Renal cortical epithelial cell (primary cell): ENCODE results near the gene HOXB9. TPM values are rescaled to one million over a fixed set of nuclear protein-coding genes. Genes with fewer than 3 reads are reported as not detected.

Experiments
- DNase-seq: peaks from one replicate; pipeline ENCODE4 v3.0.0-alpha.2; 2011; ENCODE audit warnings: low read depth
- total RNA-seq: library from RNA; depleted of rRNA; stranded (reverse); fragments of >200 nt; gene quantifications from 2 replicates; pipeline ENCODE4 v1.2.3, GENCODE V29; 2014

The HOXB9 gene
- total RNA-seq, 1 donor from 2014 or later = 49.2 TPM

GRCh38 chr17:48639982-48640857 lies 14.1 kb upstream of the HOXB9 start:
- no peak for DNase-seq

GRCh38 chr17:48639136-48639535 lies 13.0 kb upstream of the HOXB9 start:
- no peak for DNase-seq

- peak; percentile 70 for DNase-seq
These were observed 11.4 kb upstream of the HOXB9 start for GRCh38 chr17:48637323-48638260.

- DNase-seq = peak; percentile 72
These were observed 10.2 kb upstream of the HOXB9 start for GRCh38 chr17:48636177-48637018.

GRCh38 chr17:48634493-48635208 lies 8.5 kb upstream of the HOXB9 start:
- no peak for DNase-seq

GRCh38 chr17:48633266-48633677 lies 7.1 kb upstream of the HOXB9 start:
- DNase-seq = no peak

GRCh38 chr17:48632579-48633265 lies 6.6 kb upstream of the HOXB9 start:
- DNase-seq = no peak

- no peak for DNase-seq
These were observed 5.8 kb upstream of the HOXB9 start for GRCh38 chr17:48631693-48632578.

- DNase-seq = no peak
These were observed 5.0 kb upstream of the HOXB9 start for GRCh38 chr17:48630925-48631692.

GRCh38 chr17:48630009-48630924 lies 4.1 kb upstream of the HOXB9 start:
- DNase-seq = no peak

- no peak for DNase-seq
These were observed 3.2 kb upstream of the HOXB9 start for GRCh38 chr17:48629411-48629759.

- DNase-seq = no peak
These were observed 2.7 kb upstream of the HOXB9 start for GRCh38 chr17:48628649-48629410.

- DNase-seq = no peak
These were observed 1.7 kb upstream of the HOXB9 start for GRCh38 chr17:48627623-48628521.

GRCh38 chr17:48627118-48627597 lies 1.0 kb upstream of the HOXB9 start:
- no peak for DNase-seq

- no peak for DNase-seq
These were observed 488 bp downstream of the HOXB9 start for GRCh38 chr17:48625495-48626244.
